GM18873 (cell line): ENCODE results near the gene RASAL1.

Experiments used
- ATAC-seq: cut with Tn5 transposase; IDR thresholded peaks from one replicate; pipeline ENCODE4 v1.9.1; 2021; ENCODE audit warnings: mild to moderate bottlenecking, moderate library complexity, moderate number of reproducible peaks; ENCODE audit not compliant: unreplicated experiment, low FRiP score

RASAL1 gene

GRCh38 chr12:113062502-113063395, 72.8 kb downstream of the RASAL1 start:
- ATAC-seq, result no peak

GRCh38 chr12:113061061-113061694, 74.4 kb downstream of the RASAL1 start:
- no peak for ATAC-seq

- ATAC-seq, result no peak
Observed at GRCh38 chr12:113060336-113060960, 75.1 kb downstream of the RASAL1 start.

GRCh38 chr12:113059071-113059595, 76.4 kb downstream of the RASAL1 start:
- ATAC-seq, result no peak

- ATAC-seq, result no peak
Observed at GRCh38 chr12:113058553-113058952, 77.0 kb downstream of the RASAL1 start.

- ATAC-seq, result no peak
Observed at GRCh38 chr12:113057565-113058485, 77.7 kb downstream of the RASAL1 start.

- ATAC-seq, result no peak
Observed at GRCh38 chr12:113056631-113057488, 78.7 kb downstream of the RASAL1 start, which contains the start of gene DTX1. Gene DTX1 (plus strand): TSS chr12:113056730. CDS start chr12:113058193, 1,463 bp downstream.

- no peak for ATAC-seq
Observed at GRCh38 chr12:113056381-113056630, 79.3 kb downstream of the RASAL1 start.

GRCh38 chr12:113055594-113056380, 79.8 kb downstream of the RASAL1 start:
- no peak for ATAC-seq

GRCh38 chr12:113054948-113055486, 80.5 kb downstream of the RASAL1 start:
- ATAC-seq, result no peak

- ATAC-seq, result no peak
Observed at GRCh38 chr12:113052326-113052725, 83.2 kb downstream of the RASAL1 start.

GRCh38 chr12:113051759-113052158, 83.8 kb downstream of the RASAL1 start:
- ATAC-seq, result no peak

GRCh38 chr12:113050795-113051194, 84.8 kb downstream of the RASAL1 start:
- no peak for ATAC-seq

GRCh38 chr12:113049976-113050742, 85.4 kb downstream of the RASAL1 start:
- ATAC-seq, result no peak
